UCSD-AML1 (cell line): ENCODE results near the gene BORCS6.
A peak's percentile ranks its signal among the peaks of the same experiment; 100 is the strongest.
"Not testable (repeated sequence)": the region's sequence is repeated elsewhere in the genome, so short reads cannot be mapped to it uniquely, and the experiment has no call there.

Experiments
- DNase-seq: peaks from one replicate; lab custom pipeline; 2025; ENCODE audit not compliant: unreplicated experiment; lab: John Stamatoyannopoulos, UW

The BORCS6 gene

GRCh38 chr17:8189711-8190477, at the start of gene BORCS6:
Gene BORCS6, minus strand, starts transcription at chr17:8190180. Its CDS starts 40 bp downstream, at chr17:8190140.
- DNase-seq = peak; percentile 92

- no peak for DNase-seq
Observed at GRCh38 chr17:8237886-8238285, 47.9 kb upstream of the BORCS6 start.

- DNase-seq = no peak
Observed at GRCh38 chr17:8237175-8237574, 47.2 kb upstream of the BORCS6 start.

GRCh38 chr17:8235676-8236075, 45.7 kb upstream of the BORCS6 start:
- DNase-seq = no peak

- no peak for DNase-seq
Observed at GRCh38 chr17:8234361-8235270, 44.6 kb upstream of the BORCS6 start.

- no peak for DNase-seq
Observed at GRCh38 chr17:8231701-8232100, 41.7 kb upstream of the BORCS6 start.

- DNase-seq = no peak
Observed at GRCh38 chr17:8227238-8227581, 37.2 kb upstream of the BORCS6 start.

- no peak for DNase-seq
Observed at GRCh38 chr17:8226536-8227237, 36.7 kb upstream of the BORCS6 start.

- DNase-seq = no peak
Observed at GRCh38 chr17:8225813-8226535, 36.0 kb upstream of the BORCS6 start.

GRCh38 chr17:8224891-8225812, 35.2 kb upstream of the BORCS6 start:
- DNase-seq = no peak

GRCh38 chr17:8223356-8224126, 33.6 kb upstream of the BORCS6 start:
- DNase-seq = peak; percentile 85

- DNase-seq = peak; percentile 95
Observed at GRCh38 chr17:8222630-8223355, 32.8 kb upstream of the BORCS6 start.

- DNase-seq = no peak
Observed at GRCh38 chr17:8222380-8222629, 32.3 kb upstream of the BORCS6 start.

GRCh38 chr17:8221663-8222379, 31.8 kb upstream of the BORCS6 start:
- DNase-seq = peak; percentile 87

GRCh38 chr17:8220783-8221662, 31.0 kb upstream of the BORCS6 start:
- peak; percentile 92 for DNase-seq

GRCh38 chr17:8214000-8214399, 24.0 kb upstream of the BORCS6 start:
- not testable (repeated sequence) for DNase-seq
